Liver (tissue), 3 donors: ENCODE data around the gene AXIN2.
"Not testable (repeated sequence)": the region's sequence is repeated elsewhere in the genome, so short reads cannot be mapped to it uniquely, and the experiment has no call there.

Source experiments
- CTCF ChIP-seq: fragments of 150-350 bp; IDR thresholded peaks from 2 replicates; pipeline ENCODE4 v1.5.1; 2017; ENCODE audit warnings: improper control_type of control experiment, low read depth, low read length; ENCODE audit not compliant: missing input control
- RAD21 ChIP-seq, 2 donors: IDR thresholded peaks; 2 replicates each; pipeline ENCODE4 v1.6.1; 2016; ENCODE audit warnings: antibody characterized with exemption in 2 of 2, mild to moderate bottlenecking in 2 of 2
- TAF1 ChIP-seq: conservative IDR thresholded peaks from 2 replicates; pipeline ENCODE4 v1.6.1; 2016; ENCODE audit warnings: antibody characterized with exemption, mild to moderate bottlenecking
- donor health status: healthy.
- donor health status: healthy.

GRCh38 chr17:65484405-65484804 is 77.0 kb downstream of the AXIN2 start:
- not testable (repeated sequence) for TF ChIP-seq CTCF; RAD21 (IDR thresholded peaks at IDR 0.05); TAF1
